ENCODE results near the gene PCDH12.

Gene PCDH12

DNA sequence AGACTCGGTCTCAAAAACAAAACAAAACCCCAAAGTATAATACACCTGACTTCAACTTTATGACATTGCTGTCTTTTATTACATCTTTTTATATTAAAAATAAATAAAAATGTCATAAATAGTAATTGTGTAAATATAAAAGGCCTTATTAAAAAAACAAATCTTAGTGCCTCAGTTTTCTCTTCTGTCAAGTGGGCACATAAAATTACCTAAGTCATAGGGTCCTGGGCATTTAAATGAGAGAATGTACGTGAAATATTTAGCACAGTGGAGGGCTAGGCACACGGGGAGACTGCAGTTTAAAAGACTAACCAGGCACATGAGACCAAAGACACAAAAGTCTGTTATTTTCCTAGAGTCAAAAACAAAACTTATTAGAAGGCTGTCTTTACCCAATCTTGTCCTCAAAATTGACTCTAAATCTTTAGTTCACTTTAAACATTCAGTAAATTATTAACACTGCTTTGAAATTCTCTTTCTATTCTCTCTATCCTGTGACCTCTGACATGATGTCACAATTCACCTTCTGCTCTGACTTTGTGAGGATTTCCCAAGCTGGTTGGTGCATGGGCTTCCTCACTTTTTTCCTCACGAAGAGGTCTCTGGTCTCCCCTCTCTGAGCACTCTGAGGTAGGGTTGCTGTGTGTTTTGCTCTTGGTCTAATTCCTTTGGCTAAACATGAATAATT, 8.4 kb upstream of the PCDH12 start:
- DNase-seq, result no peak

DNA sequence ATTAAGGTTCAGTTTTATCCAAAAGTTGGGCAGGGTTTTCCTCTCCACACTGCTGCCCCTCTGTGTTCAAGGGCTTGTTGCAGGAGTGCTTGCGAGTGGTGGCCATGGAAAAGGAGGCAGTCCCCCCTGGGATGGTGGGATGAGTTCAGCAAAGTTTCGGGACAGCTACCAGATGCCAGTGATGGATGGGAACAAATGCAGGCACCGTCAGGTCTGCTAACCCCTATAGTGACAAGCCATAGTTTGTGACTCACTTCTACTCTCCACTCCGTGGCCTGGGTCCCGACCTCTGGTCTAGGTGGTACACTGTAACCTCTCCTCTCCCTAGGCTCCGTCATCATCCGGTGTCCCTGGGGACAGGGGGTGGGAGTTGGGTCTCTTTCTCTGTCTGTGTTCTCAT, 7.1 kb upstream of the PCDH12 start:
- DNase-seq, result no peak

DNA sequence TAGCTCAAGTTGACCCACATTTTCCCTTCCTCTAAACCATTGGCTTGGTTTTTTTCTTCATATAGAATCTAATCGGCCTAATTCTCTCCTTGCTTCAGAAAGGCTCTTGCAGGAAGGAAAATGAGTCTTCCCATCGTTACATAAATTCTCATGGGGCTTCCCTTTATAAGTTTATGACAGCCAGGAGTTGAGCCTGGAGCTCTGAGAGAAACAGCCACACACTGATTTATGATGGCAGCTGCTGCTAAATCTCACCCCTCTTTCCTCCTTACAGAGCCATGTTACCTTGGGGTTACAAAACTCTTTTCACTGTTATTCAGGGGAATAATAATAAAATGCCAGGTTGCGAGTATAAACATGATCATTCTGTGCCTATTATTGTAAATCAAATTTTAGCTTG, 5.7 kb upstream of the PCDH12 start:
- no peak for DNase-seq

DNA sequence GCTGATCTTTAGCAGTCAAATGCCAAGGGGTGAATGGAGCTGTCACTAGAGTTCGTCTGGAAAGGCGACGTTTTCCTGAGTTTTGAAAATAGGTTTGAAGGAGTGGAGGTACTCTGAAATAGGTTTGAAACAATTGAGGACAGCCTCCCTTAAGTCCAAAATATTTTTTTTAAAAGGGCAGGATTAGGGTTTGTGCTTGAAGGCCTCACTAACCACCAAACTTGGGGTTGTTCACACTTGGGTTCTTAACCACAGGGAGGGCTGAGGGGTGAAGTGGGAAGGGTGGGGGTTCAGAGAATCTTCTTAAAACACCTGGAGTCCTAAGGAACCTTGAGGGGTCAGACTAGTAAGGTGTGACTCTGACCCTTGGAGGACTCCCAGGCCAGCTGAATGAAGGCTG, 3.5 kb upstream of the PCDH12 start:
- DNase-seq, result no peak

GRCh38 chr5:141960449-141961323, 2.7 kb upstream of the PCDH12 start:
- peak; percentile 80 for DNase-seq

DNA sequence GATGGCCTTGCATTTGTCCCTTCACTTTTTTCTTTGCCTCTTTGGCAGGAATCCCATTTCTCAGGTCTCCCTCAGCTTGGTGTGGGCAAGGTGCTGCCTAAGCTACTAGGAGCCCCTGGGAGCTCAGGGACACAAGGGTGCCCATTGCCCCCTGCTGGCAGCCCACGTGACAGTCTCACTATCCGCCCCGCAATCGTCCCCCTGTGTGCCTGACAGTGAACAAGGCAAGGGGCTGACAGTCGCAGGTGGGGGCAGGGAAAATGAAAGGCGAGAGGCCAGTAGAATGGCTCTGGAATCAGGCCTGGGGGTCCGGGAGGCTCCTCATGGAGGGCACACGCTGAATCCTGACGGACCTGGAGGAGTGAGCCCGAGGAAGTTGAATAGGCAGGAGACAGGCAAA, 2.0 kb upstream of the PCDH12 start:
- no peak for DNase-seq

DNA sequence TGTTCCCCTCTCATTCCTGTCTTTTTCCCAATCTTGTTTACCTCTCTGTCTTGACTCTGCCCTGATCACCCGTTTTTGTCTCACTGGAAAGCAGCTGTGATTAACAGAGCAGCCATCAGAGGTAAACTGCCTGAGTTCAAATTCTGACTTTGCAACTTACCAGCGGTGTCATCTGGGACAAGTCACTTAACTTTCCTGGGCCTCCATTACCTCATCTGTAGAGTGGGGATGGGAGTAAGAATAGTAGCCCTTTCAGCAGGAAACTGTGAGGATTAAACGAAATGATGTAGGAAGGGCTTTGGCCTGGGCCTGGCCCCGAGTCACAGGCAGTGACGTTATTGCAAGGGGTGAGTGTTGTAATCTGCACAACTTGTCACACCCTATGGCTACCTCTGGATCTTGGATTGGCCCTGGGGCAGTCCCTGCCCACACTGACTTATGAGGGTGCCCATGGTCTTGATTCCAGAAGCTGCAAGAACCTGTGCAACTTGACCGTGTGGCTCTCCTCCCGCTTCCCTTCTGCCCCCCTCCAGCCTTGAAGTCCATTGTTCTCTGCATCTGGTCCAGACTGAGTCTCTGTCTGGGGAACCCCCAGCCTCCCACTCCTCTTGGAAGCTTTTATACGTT, 657 bp upstream of the PCDH12 start:
- no peak for DNase-seq

DNA sequence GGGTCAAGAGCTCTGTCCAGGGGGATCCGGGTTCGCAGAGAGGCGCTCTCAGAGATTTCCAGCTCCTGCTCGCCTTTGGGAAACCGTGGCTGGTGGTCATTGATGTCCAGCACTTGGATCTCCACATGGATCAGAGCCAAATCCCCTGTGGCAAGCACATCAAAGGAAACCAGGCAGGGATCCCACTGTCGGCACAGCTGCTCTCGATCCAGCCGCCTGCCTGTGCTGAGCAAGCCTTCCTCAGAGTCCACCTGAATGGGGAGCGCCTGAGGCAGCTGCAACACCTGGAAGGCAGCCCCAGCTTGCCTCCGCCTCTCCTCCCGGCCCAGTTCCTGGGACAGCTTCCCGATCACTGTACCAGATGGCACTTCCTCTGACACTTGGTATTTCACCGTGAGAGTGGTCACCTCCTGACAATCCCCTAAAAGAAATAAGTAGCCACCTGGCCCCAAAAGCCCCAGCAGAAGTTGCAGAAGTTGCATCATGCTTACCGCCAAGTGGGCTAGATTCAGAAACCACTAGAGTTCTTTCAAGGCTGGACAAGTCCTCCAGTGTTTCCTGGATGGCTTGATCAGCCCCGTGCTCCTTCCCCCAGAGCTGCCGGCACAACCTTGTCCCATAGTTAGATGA, 520 bp downstream of the PCDH12 start:
- DNase-seq, result no peak

GRCh38 chr5:141954194-141954593, 3.8 kb downstream of the PCDH12 start:
- DNase-seq, result no peak

GRCh38 chr5:141952020-141952419, 6.0 kb downstream of the PCDH12 start:
- DNase-seq, result no peak

- DNase-seq, result no peak
These were observed 6.6 kb downstream of the PCDH12 start for GRCh38 chr5:141951332-141951781.

DNA sequence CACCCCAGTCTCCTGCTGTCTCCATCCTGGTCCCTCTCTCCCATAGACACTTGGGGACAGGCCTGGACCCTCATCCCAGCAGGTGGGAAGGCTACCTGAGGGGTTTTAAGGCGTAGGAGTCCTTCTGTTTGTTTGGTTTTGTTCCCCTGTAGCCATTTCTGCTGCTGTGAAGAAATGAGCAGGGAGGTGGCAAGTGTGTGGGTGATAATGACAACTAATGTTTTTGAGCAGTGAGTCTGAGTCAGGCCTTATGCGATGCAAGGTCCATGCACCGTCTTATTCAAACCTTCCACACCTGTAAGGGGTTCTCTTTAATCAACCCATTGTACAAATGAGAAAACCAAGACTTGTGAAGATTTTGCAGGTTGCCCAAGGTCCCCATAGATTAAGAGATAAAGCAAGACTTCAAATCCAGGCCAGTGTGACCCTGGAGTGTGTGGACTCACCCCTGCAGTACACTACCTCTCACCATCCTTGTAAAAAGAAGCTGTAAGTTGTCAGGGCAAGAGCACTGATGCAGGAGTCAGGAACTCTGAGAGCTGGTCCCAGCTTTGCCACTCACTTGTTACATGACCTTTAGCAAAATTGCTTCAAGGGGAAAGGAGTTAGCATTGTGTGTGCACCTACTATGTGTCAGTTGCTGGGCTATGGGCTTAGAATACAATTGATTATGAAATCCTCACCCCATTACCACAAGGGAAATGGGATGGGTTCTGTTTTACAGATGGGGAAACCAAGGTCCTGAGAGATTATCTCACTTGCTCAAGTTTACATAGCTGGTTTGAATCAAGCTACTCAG, 7.6 kb downstream of the PCDH12 start:
- DNase-seq, result no peak

GRCh38 chr5:141949511-141949910, 8.5 kb downstream of the PCDH12 start:
- DNase-seq, result no peak

GRCh38 chr5:141948812-141949211, 9.2 kb downstream of the PCDH12 start:
- DNase-seq, result no peak

DNA sequence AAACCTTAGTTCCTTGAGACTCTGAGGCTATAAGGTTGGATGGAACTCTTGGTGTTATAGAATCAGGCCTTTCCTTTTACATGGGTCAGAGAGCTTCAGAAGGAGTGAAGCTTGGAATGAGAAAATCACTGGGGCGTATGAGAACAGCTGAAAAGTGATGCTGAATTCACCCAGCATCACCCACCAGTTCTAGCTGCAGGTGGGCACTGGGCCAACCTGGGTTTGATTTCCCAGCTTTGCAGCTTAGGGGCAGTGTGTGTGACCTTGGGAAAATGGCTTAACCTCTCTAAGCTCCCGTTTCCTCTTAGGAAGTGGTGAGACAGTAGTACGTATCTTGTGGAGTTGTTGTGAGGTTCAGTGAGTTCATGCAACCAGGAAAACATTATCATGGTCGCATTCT, 10.7 kb downstream of the PCDH12 start:
- no peak for DNase-seq

GRCh38 chr5:141945511-141946051, 12.4 kb downstream of the PCDH12 start:
- DNase-seq, result no peak

DNA sequence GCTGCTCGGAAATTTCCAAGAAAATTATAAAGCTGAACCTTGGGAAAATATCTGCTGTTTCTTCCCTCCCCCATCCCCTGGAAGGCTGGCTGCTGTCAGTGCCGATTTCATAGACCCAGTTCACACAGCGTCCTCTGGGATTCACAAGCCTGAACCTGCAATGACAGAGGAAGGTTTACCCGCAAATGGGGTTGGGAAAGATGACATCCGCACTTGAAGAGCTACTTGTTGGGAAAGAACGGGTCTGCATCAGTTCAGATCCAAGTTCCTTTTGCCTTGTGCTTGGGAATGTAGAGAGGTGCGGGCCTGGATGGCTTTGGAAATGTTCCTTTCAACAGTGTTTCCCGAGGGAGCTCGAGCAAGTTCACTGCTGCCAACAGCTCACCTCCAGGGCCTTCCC, 13.9 kb downstream of the PCDH12 start:
- DNase-seq, result no peak

DNA sequence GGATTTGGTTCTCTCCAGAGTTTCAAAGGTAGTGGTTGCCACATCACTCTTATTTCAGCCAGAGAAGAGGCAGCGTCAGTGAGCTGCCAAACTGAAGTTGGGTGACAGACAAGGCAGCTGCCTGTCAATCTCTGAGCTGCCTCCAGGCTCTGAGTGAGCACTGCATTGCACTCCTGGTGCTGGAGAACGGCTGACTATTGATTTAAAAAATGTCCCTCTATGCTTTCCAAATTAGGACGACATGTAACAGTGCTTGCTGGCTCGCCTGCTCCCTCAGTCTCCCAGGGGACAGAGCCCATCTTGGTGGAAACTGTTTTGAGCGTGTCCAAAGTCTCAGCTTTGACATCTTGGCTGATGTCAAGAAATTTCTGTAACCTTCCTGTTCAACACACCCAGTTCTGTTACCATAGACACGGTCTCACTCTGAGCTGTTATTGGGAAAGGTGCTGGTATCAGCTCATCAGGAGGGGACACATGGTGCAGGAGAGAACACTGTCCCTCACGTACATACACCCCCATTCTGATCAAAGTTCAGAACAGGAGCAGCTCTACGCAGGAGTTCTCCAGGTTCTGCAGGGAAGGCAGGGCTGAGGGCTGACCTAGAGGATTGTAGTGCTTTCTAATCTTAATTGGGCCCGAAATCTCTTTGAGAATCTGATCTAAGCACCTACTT, 15.7 kb downstream of the PCDH12 start:
- no peak for DNase-seq

DNA sequence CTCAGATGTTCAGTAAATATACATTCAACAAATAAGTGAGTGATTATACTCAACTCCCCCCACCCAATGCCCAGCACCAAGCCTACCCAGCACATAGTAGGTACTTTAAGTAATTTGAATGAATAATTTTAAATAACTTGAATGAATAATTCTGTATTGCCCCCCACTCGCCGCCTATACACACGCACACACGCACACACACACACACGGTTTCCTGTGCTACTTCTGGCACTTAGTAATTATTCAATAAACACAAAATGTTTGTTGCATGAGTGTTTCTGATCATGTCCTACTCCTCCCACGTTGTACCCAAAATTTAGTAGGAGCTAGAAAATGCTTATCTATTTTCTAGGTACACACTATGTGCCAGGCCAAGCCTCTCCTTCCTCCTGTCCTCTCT, 16.2 kb downstream of the PCDH12 start:
- no peak for DNase-seq

DNA sequence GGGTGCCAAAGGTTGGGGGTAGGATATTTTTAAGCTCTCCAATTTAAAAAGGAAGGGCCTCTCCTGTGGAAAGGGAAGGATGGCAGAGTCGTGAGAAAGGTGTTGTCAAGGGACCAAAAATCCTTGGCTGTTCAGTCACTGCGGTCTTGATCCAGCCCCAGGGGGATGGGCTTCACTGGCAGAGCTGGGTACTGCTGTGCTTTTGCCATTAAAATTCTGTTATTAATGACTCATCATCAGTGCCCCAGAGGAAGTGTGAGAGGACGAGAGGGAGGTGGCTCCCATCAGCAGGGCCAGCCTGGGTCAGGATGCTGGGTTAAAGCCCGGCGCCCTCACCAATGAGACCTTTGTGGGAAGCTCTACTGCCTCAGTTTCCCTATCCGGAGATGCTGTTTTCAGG, 16.7 kb downstream of the PCDH12 start:
- peak; percentile 13 for DNase-seq

- DNase-seq, result no peak
These were observed 17.2 kb downstream of the PCDH12 start for GRCh38 chr5:141940695-141941271.

Data from fibroblast of skin of abdomen (primary cell).